ENCODE measurements around the gene LRPAP1. TPM values are rescaled to one million over a fixed set of nuclear protein-coding genes. Genes with fewer than 3 reads are reported as not detected.
A peak's percentile ranks its signal among the peaks of the same experiment; 100 is the strongest.

Gene LRPAP1
- total RNA-seq, 2 donors from 2014 or later, result 82.5 to 93.9 TPM

- Histone ChIP-seq H3K4me3 (no peak overlapping the region), H3K36me3 (replicated peaks in 1 of 2; ENCODE audit: insufficient read depth in 1 of 2, low read depth in 2 of 2) (no peaks in the 10 kb centered on the region), H3K27ac (peak overlapping the region; percentile 40 to 79 (median 74)), H3K9me3 (no peaks in the 10 kb centered on the region), H3K27me3 (no peaks in the 10 kb centered on the region), H3K4me1 (peaks cover 49% of the 10 kb centered on the region)
- 46 to 61% methylated on average over 8 to 41 of the region's 41 CpGs for WGBS, 2 donors
- TF ChIP-seq CTCF (IDR thresholded peaks at IDR 0.05) (no peak), POLR2A (IDR thresholded peaks at IDR 0.05) (no peak)
- DNase-seq (peak; percentile 44 to 56 (median 50)), ATAC-seq (peak; percentile 10)
- intact Hi-C loops (cut with DNase I), result no loop called here
Observed at GRCh38 chr4:3473181-3473950, 58.9 kb downstream of the LRPAP1 start.

GRCh38 chr4:3472411-3473141, 59.6 kb downstream of the LRPAP1 start:
- TF ChIP-seq POLR2A (IDR thresholded peaks at IDR 0.05) (peak in 2 of 3 donors; percentile 36 to 39), CTCF (IDR thresholded peaks at IDR 0.05) (peak in 2 of 7 experiments; percentile 14 to 21)
- Histone ChIP-seq H3K36me3 (replicated peaks in 1 of 2; ENCODE audit: insufficient read depth in 1 of 2, low read depth in 2 of 2) (no peaks in the 10 kb centered on the region), H3K9me3 (no peaks in the 10 kb centered on the region), H3K4me1 (peaks cover 49% of the 10 kb centered on the region), H3K27ac (peak overlapping the region; percentile 54 to 79 (median 74)), H3K27me3 (no peaks in the 10 kb centered on the region), H3K4me3 (no peak overlapping the region)
- WGBS, 2 donors, result 40 to 61% methylated on average over 9 to 27 of the region's 27 CpGs
- DNase-seq, result peak; percentile 92 to 98 (median 96)
- intact Hi-C loops (cut with DNase I), result no loop called here
- ATAC-seq, result peak; percentile 90

GRCh38 chr4:3471886-3472285, 60.3 kb downstream of the LRPAP1 start:
- no peak for ATAC-seq
- TF ChIP-seq POLR2A (IDR thresholded peaks at IDR 0.05), result no peak
- no peak for TF ChIP-seq CTCF (IDR thresholded peaks at IDR 0.05)
- intact Hi-C loops (cut with DNase I), result no loop called here
- Histone ChIP-seq H3K4me1 (peaks cover 49% of the 10 kb centered on the region), H3K27ac (peak overlapping the region; percentile 54 to 79 (median 74)), H3K27me3 (no peaks in the 10 kb centered on the region), H3K36me3 (replicated peaks in 1 of 2; ENCODE audit: insufficient read depth in 1 of 2, low read depth in 2 of 2) (no peaks in the 10 kb centered on the region), H3K9me3 (no peaks in the 10 kb centered on the region), H3K4me3 (no peak overlapping the region)
- no peak for DNase-seq
- 78 to 85% methylated on average over 9 to 15 of the region's 15 CpGs for WGBS, 2 donors

GRCh38 chr4:3471098-3471760, 61.0 kb downstream of the LRPAP1 start:
- peaks cover 49% of the 10 kb centered on the region for H3K4me1 ChIP-seq
- TF ChIP-seq POLR2A (IDR thresholded peaks at IDR 0.05), result no peak
- no peak for TF ChIP-seq CTCF (IDR thresholded peaks at IDR 0.05)
- WGBS, 2 donors, result 89 to 97% methylated on average over 20 to 23 of the region's 23 CpGs
- no peaks in the 10 kb centered on the region for H3K27me3 ChIP-seq
- no peak for DNase-seq
- ATAC-seq, result no peak
- H3K9me3 ChIP-seq, result no peaks in the 10 kb centered on the region
- intact Hi-C loops (cut with DNase I), result no loop called here
- peak overlapping the region in 3 of 4 donors; percentile 45 to 76 (median 58) for H3K27ac ChIP-seq
- no peak overlapping the region for H3K4me3 ChIP-seq
- H3K36me3 ChIP-seq (replicated peaks in 1 of 2; ENCODE audit: insufficient read depth in 1 of 2, low read depth in 2 of 2), result no peaks in the 10 kb centered on the region

Measured in body of pancreas (tissue), 4 donors.